ENCODE data around the gene MAGEB17.

DNA sequence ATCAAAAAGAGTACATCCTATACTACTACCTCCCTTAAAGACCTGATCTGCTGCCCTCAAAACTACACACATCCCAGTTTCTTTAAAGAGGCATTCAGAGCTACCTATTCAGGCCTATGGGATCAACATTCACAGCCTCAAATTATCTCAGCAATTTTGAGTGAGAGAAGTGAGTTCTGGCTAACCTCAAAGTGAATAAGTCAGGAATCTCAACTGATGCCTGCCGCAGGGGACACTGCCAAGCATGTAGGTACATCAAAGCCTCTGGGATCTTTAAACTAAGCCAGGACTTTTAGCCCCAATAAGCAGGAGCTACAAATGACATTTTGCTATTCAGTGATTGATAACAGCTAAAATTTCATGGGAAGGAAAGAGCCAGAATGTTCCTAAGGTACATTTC, 32.3 kb upstream of the MAGEB17 start:
- TF ChIP-seq CTCF (IDR thresholded peaks at IDR 0.05) (no peak), POLR2A (IDR thresholded peaks at IDR 0.05) (no peak)

Measured in esophagus squamous epithelium (tissue), 4 donors.